CD4-positive, alpha-beta T cell (primary cell): ENCODE data around the gene PI4KA. TPM values are rescaled to one million over a fixed set of nuclear protein-coding genes. Genes with fewer than 3 reads are reported as not detected.
A peak's percentile ranks its signal among the peaks of the same experiment; 100 is the strongest.

Experiments used
- ATAC-seq: fragments of 200-7000 bp; cut with Tn5 transposase; one replicate; pipeline ENCODE4 v1.10.0; 2022; ENCODE audit warnings: mild to moderate bottlenecking; ENCODE audit not compliant: poor library complexity
- CTCF ChIA-PET: fragments of 350-600 bp; sonication (Branson Sonifier 250); formaldehyde crosslinking; loops from one replicate; lab custom pipeline; 2021; ENCODE audit warnings: antibody characterized with exemption, inconsistent platforms; lab: Charles Lee
- POLR2A ChIA-PET: fragments of 350-600 bp; sonication (Branson Sonifier 250); formaldehyde crosslinking; loops from one replicate; lab custom pipeline; 2021; ENCODE audit warnings: antibody characterized with exemption, inconsistent platforms; lab: Charles Lee
- DNase-seq, 14 experiments: peaks; one replicate each; pipeline ENCODE4 v3.0.0-alpha.2; 2013 to 2020; ENCODE audit warnings: mixed read lengths in 2 of 14
- H3K27ac ChIP-seq, 2 donors: one replicate each; pipeline versions ENCODE4 v1.5.1 to v1.7.0; 2013; ENCODE audit warnings: low read length in 2 of 2, low read depth in 1 of 2, mild to moderate bottlenecking in 1 of 2
- H3K27me3 ChIP-seq, 2 experiments: 1 replicate in 1 of 2; 2 replicates in 1 of 2; pipeline versions ENCODE4 v1.6.1 to v1.7.0; 2013; ENCODE audit warnings: low read length in 2 of 2, control low read depth in 1 of 2, mild to moderate bottlenecking in 1 of 2, moderate library complexity in 1 of 2; ENCODE audit not compliant: insufficient read depth in 2 of 2, control insufficient read depth in 1 of 2
- H3K36me3 ChIP-seq: one replicate; pipeline ENCODE4 v1.6.1; 2013; ENCODE audit warnings: low read length, control low read depth; ENCODE audit not compliant: insufficient read depth
- H3K4me1 ChIP-seq: one replicate; pipeline ENCODE4 v1.6.1; 2013; ENCODE audit warnings: low read length, control low read depth; ENCODE audit not compliant: insufficient read depth
- H3K4me3 ChIP-seq: one replicate; pipeline ENCODE4 v1.5.1; 2013; ENCODE audit warnings: mild to moderate bottlenecking, low read length, moderate library complexity
- H3K9me3 ChIP-seq, 2 experiments: 1 replicate in 1 of 2; 2 replicates in 1 of 2; pipeline versions ENCODE4 v1.6.1 to v1.7.0; 2013; ENCODE audit warnings: low read length in 2 of 2, mild to moderate bottlenecking in 2 of 2, control low read depth in 1 of 2, moderate library complexity in 1 of 2; ENCODE audit not compliant: control insufficient read depth in 1 of 2, insufficient read depth in 1 of 2
- H3K27ac Mint-ChIP-seq: one replicate; pipeline ENCODE4 v1.8.0; 2020; ENCODE audit warnings: mixed read lengths
- H3K27me3 Mint-ChIP-seq: one replicate; pipeline ENCODE4 v1.8.0; 2021; ENCODE audit warnings: mixed read lengths
- H3K36me3 Mint-ChIP-seq: one replicate; pipeline ENCODE4 v1.8.0; 2021; ENCODE audit warnings: low read depth, mixed read lengths
- H3K4me1 Mint-ChIP-seq: one replicate; pipeline ENCODE4 v1.8.0; 2021; ENCODE audit warnings: low read depth, mixed read lengths
- H3K4me3 Mint-ChIP-seq: one replicate; pipeline ENCODE4 v1.8.0; 2020; ENCODE audit warnings: mild to moderate bottlenecking, mixed read lengths
- H3K9me3 Mint-ChIP-seq: one replicate; pipeline ENCODE4 v1.8.0; 2020; ENCODE audit warnings: mixed read lengths
- intact Hi-C, 2 experiments: fragments of 100-400 bp; cut with DNase I in 1 of 2; cut with micrococcal nuclease in 1 of 2; formaldehyde crosslinking; loops; one replicate each; pipeline versions ENCODE4 v1.15.1 to v1.9.0; 2023 to 2025; cut with DNase I, micrococcal nuclease
- total RNA-seq, 174 experiments: library from RNA in 2 of 174; stranded (reverse) in 2 of 174; gene quantifications; one replicate each; pipeline ENCODE4 v1.2.3 and lab custom pipeline; 2021 to 2026
- TF ChIP-seq, protein P1 (sequence below): fragments of 200-600 bp; IDR thresholded peaks from one replicate; pipeline ENCODE4 v1.8.0; 2022; ENCODE audit warnings: antibody characterized with exemption, mild to moderate bottlenecking

PI4KA gene
- total RNA-seq, 2 experiments from 2014 or later, result 137 to 146 TPM

DNA sequence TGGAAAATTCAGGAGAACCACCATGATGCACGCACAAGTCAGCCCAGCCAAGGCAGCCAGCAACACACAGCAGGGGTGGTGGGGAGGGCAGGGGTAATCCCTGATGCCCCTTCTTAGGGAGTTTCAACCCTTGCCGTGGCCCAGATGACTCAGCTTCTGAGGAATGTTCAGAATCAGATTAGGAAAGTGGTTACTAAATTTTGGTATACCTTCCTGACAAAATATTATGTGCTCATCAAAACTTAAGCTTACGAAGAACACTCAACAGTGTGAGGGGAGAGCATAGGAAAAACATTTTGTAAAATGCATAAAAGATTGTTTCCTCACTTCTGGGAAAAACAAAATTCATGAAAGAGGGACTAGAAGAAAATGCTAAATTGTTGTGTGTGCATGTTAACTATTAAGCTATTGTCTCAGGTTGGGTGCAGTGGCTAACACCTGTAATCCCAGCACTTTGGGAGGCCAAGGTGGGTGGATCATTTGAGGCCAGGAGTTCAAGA is 52.6 kb downstream of the PI4KA start:
- POLR2A ChIA-PET, result no interaction called here
- Histone ChIP-seq H3K36me3 (peaks cover 84% of the 10 kb centered on the region), H3K27ac (no peak overlapping the region), H3K4me1 (no peaks in the 10 kb centered on the region), H3K27me3 (no peaks in the 10 kb centered on the region), H3K9me3 (no peaks in the 10 kb centered on the region), H3K4me3 (no peak overlapping the region)
- Mint-ChIP-seq H3K27ac (no peak overlapping the region), H3K27me3 (no peaks in the 10 kb centered on the region), H3K4me1 (peaks cover 7% of the 10 kb centered on the region), H3K4me3 (no peak overlapping the region), H3K9me3 (no peaks in the 10 kb centered on the region), H3K36me3 (peaks cover 94% of the 10 kb centered on the region)
- intact Hi-C loops, result loop anchor here in 1 of 2 experiments (5.0 kb wide), 1 partner anchor 41 kb away; no protein-coding TSS in a partner anchor
- CTCF ChIA-PET, result interaction anchor here (1.3 kb wide), 1 partner anchor 111 kb away, joined by 3 read pairs; no protein-coding TSS in a partner anchor
- ATAC-seq (no peak), DNase-seq (no peak)
- TF ChIP-seq, protein P1, sequence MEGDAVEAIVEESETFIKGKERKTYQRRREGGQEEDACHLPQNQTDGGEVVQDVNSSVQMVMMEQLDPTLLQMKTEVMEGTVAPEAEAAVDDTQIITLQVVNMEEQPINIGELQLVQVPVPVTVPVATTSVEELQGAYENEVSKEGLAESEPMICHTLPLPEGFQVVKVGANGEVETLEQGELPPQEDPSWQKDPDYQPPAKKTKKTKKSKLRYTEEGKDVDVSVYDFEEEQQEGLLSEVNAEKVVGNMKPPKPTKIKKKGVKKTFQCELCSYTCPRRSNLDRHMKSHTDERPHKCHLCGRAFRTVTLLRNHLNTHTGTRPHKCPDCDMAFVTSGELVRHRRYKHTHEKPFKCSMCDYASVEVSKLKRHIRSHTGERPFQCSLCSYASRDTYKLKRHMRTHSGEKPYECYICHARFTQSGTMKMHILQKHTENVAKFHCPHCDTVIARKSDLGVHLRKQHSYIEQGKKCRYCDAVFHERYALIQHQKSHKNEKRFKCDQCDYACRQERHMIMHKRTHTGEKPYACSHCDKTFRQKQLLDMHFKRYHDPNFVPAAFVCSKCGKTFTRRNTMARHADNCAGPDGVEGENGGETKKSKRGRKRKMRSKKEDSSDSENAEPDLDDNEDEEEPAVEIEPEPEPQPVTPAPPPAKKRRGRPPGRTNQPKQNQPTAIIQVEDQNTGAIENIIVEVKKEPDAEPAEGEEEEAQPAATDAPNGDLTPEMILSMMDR, result no peak

DNA sequence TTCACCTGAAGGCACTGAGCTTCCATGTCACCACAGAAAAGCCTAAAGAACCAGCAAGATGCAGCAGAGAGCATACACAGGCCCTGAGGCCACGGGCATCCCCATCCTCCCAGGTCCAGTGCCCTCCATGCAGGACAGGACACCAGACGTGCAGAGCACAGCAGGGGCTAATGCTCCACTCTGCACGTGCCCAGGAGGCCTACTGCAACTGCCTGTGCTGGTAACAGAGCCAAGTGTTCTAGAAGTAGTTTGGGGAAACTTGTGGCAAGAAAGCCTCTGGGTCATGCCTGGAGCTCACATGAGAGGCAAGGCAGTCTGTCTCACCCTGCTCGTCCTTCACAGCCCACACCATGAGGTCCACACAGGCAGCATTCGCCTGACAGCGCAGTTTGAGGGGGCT is 54.0 kb downstream of the PI4KA start:
- no peak overlapping the region for H3K27ac ChIP-seq
- no peaks in the 10 kb centered on the region for H3K27me3 ChIP-seq
- TF ChIP-seq, protein P1, result no peak
- Mint-ChIP-seq H3K27me3 (no peaks in the 10 kb centered on the region), H3K36me3 (peaks cover 91% of the 10 kb centered on the region), H3K4me3 (no peak overlapping the region), H3K9me3 (no peaks in the 10 kb centered on the region), H3K4me1 (no peaks in the 10 kb centered on the region), H3K27ac (no peak overlapping the region)
- H3K9me3 ChIP-seq, result no peaks in the 10 kb centered on the region
- ChIA-PET CTCF (interaction anchor here (0.5 kb wide), 1 partner anchor 52 kb away, joined by 3 read pairs; no protein-coding TSS in a partner anchor), POLR2A (no interaction called here)
- H3K4me1 ChIP-seq, result no peaks in the 10 kb centered on the region
- no peak overlapping the region for H3K4me3 ChIP-seq
- no peak for ATAC-seq
- peaks cover 82% of the 10 kb centered on the region for H3K36me3 ChIP-seq
- no peak for DNase-seq
- intact Hi-C loops, result loop anchor here in 1 of 2 experiments (5.0 kb wide), 1 partner anchor 43 kb away; no protein-coding TSS in a partner anchor

DNA sequence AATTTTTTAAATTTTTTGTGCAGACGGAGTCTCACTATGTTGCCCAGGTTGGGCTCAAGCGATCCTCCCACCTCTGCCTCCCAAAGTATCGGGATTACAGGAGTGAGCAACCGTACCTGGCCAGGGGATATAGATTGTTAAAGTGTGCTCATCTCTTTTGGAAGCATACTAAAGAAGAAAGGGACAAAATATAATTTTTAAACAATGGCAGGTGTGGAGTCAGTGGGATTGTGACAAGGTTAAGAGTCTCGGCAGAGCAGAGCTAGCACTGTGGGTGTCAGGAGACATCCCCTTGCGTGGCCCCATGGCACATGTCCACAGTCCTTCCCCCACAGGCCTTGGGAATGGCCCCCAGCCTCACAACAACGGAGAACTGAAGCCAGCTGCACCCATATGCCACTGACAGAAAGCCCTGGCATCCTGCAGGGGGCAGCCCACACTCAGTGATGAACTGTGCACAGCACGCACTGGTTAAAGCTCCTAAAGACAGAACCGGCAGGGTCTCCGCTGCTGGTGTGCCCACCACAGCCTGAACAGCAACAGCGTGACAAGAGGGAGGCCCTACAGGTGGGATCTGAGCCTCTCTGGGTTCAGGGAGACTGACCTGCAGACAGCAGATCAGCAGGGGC is 54.8 kb downstream of the PI4KA start:
- TF ChIP-seq, protein P1, result peak; percentile 24
- H3K9me3 ChIP-seq, result no peaks in the 10 kb centered on the region
- Mint-ChIP-seq H3K4me3 (no peak overlapping the region), H3K27ac (no peak overlapping the region), H3K36me3 (peaks cover 91% of the 10 kb centered on the region), H3K4me1 (no peaks in the 10 kb centered on the region), H3K9me3 (no peaks in the 10 kb centered on the region), H3K27me3 (no peaks in the 10 kb centered on the region)
- H3K27me3 ChIP-seq, result no peaks in the 10 kb centered on the region
- intact Hi-C loops, result no loop called here
- no peak for ATAC-seq
- POLR2A ChIA-PET, result no interaction called here
- peaks cover 84% of the 10 kb centered on the region for H3K36me3 ChIP-seq
- H3K27ac ChIP-seq, result no peak overlapping the region
- CTCF ChIA-PET, result interaction anchor here (0.5 kb wide), 1 partner anchor 53 kb away, joined by 3 read pairs; no protein-coding TSS in a partner anchor
- no peak overlapping the region for H3K4me3 ChIP-seq
- no peaks in the 10 kb centered on the region for H3K4me1 ChIP-seq
- DNase-seq, result peak; percentile 2 to 49 (median 28)
